ENCODE results near the gene PHOSPHO1. TPM values are rescaled to one million over a fixed set of nuclear protein-coding genes. Genes with fewer than 3 reads are reported as not detected.

The PHOSPHO1 gene
- total RNA-seq, 1 donor from 2014 or later = not detected

DNA sequence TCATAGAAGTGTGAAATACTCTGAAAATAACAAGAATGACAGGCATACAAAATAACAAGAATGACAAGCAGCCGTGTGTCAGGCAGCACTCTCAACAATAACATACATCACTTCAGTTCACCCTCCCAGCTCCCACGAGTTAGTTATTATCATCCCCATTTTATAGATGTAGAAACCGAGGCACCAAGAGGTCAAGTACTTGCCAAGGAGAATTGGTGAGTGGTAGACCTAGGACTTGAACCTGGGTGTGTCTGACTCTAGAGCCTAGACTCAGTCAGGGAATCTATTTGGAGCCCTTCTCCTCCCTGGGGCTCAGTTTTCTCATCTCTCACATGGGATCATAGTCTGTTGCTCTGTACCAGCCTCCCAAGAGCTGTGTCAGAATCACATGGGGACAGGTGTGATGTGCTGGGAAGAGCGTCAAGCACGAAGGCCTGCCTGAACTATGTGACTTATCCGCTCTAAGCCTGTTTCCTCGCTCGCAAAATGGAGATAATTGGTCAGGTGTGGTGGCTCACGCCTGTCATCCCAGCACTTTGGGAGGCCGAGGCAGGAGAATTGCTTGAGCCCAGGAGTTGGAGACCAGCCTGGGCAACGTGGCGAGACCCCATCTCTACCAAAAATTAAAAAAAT, 19.4 kb upstream of the PHOSPHO1 start:
- TF ChIP-seq, protein P1, sequence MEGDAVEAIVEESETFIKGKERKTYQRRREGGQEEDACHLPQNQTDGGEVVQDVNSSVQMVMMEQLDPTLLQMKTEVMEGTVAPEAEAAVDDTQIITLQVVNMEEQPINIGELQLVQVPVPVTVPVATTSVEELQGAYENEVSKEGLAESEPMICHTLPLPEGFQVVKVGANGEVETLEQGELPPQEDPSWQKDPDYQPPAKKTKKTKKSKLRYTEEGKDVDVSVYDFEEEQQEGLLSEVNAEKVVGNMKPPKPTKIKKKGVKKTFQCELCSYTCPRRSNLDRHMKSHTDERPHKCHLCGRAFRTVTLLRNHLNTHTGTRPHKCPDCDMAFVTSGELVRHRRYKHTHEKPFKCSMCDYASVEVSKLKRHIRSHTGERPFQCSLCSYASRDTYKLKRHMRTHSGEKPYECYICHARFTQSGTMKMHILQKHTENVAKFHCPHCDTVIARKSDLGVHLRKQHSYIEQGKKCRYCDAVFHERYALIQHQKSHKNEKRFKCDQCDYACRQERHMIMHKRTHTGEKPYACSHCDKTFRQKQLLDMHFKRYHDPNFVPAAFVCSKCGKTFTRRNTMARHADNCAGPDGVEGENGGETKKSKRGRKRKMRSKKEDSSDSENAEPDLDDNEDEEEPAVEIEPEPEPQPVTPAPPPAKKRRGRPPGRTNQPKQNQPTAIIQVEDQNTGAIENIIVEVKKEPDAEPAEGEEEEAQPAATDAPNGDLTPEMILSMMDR (conservative IDR thresholded peaks at IDR 0.05) = no peak
- DNase-seq (ENCODE audit: low read depth, low spot score) = no peak
- H3K27ac Mint-ChIP-seq (ENCODE audit: unreplicated experiment) = no peak overlapping the region
- no peak overlapping the region for H3K4me3 Mint-ChIP-seq
- H3K36me3 Mint-ChIP-seq (ENCODE audit: low read depth) = no peaks in the 10 kb centered on the region
- H3K9me3 Mint-ChIP-seq = no peaks in the 10 kb centered on the region
- H3K27me3 Mint-ChIP-seq (ENCODE audit: low read depth) = peaks cover 3% of the 10 kb centered on the region
- H3K4me1 Mint-ChIP-seq = no peaks in the 10 kb centered on the region

DNA sequence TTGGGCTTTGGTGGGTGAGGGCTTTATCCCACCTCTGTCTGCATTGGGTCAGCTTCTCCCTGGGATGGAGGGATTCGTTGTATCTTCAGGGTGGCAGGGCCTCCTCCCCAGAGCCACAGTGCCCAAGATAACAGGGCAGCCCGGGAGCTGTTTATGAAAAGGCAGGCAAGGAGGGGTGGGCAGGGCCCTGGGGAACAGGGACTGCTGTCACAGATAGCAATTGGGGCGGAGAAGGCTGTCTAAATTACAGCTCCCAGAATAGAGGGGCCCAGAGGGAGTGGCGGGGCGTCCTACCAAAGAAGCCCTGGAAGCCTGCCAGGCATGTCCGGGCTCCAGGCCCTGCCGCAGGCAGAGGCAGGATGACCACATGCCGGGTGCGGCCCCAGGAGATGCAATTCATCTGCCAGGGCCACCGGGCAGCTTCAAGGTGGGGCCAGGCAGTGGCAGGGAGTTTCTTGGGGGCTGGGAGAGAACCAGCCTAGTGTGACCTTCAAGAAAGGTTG, 18.8 kb upstream of the PHOSPHO1 start:
- no peaks in the 10 kb centered on the region for H3K9me3 Mint-ChIP-seq
- no peak overlapping the region for H3K4me3 Mint-ChIP-seq
- peaks cover 3% of the 10 kb centered on the region for H3K27me3 Mint-ChIP-seq (ENCODE audit: low read depth)
- H3K27ac Mint-ChIP-seq (ENCODE audit: unreplicated experiment) = no peak overlapping the region
- no peaks in the 10 kb centered on the region for H3K4me1 Mint-ChIP-seq
- no peak for DNase-seq (ENCODE audit: low read depth, low spot score)
- TF ChIP-seq, protein P1 (conservative IDR thresholded peaks at IDR 0.05) = no peak
- no peaks in the 10 kb centered on the region for H3K36me3 Mint-ChIP-seq (ENCODE audit: low read depth)

DNA sequence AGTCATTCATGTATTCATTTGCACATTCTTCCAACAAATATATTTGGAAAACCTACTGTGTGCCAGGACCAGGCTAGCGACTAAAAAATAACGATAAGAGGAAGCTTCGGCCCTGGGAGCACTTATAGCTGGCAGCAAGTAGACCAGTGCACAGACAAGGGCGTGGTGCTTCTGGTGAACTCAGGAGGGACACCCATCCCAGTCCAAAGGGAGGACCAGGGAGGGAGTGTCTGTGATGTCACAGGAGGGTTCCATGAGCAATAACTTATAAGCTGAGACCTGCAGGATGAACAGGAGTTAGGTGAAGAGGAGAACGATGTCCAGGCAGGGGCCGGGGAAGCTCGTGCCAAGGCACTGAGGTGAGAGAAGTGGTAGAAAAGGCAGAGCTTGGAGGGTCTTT, 17.4 kb upstream of the PHOSPHO1 start:
- H3K27ac Mint-ChIP-seq (ENCODE audit: unreplicated experiment) = no peak overlapping the region

DNA sequence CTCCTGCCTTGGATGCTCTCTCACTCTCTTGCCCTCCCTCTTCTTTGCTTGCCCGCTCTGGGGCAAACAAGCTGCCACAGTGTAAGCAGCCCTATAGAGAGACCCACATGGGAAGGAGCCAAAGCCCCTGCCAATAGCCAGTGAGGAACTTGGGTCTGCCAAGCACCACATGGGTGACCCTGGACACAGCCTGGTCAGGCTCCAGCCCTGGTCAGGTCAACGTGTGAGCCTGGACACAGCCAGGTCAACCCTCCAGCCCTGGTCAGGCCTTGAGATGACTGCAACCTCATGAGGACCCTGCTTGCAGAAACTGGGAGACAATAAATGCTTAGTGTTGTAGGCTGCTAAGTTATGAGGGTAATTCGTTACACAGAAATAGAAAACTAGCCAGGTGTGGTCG, 14.3 kb upstream of the PHOSPHO1 start:
- no peaks in the 10 kb centered on the region for H3K36me3 Mint-ChIP-seq (ENCODE audit: low read depth)
- DNase-seq (ENCODE audit: low read depth, low spot score) = no peak
- no peaks in the 10 kb centered on the region for H3K4me1 Mint-ChIP-seq
- TF ChIP-seq, protein P1 (conservative IDR thresholded peaks at IDR 0.05) = no peak
- H3K27me3 Mint-ChIP-seq (ENCODE audit: low read depth) = peaks cover 3% of the 10 kb centered on the region
- H3K4me3 Mint-ChIP-seq = no peak overlapping the region
- no peak overlapping the region for H3K27ac Mint-ChIP-seq (ENCODE audit: unreplicated experiment)
- no peaks in the 10 kb centered on the region for H3K9me3 Mint-ChIP-seq

More for the DNA sequence above, 17.4 kb upstream of the PHOSPHO1 start:
- Mint-ChIP-seq H3K4me1 (no peaks in the 10 kb centered on the region), H3K9me3 (no peaks in the 10 kb centered on the region), H3K27me3 (ENCODE audit: low read depth) (peaks cover 3% of the 10 kb centered on the region), H3K4me3 (no peak overlapping the region), H3K36me3 (ENCODE audit: low read depth) (no peaks in the 10 kb centered on the region)
- TF ChIP-seq, protein P1 (conservative IDR thresholded peaks at IDR 0.05) = no peak
- no peak for DNase-seq (ENCODE audit: low read depth, low spot score)

DNA sequence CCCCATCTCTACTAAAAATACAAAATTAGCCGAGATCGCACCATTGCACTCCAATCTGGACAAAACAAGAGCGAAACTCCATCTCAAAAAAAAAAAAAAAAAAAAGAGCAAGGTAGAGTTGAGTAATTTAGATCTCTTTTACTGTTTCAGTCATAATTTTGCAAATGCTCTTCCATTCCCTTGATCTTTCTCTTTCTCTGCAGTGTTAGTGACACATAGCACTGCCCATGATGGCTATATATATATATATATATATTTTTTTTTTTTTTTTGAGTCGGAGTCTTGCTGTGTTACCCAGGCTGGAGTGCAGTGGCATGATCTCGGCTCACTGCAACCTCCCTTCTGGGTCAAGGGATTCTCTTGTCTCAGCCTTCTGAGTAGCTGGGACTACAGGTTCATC, 12.2 kb upstream of the PHOSPHO1 start:
- Mint-ChIP-seq H3K4me1 (no peaks in the 10 kb centered on the region), H3K36me3 (ENCODE audit: low read depth) (no peaks in the 10 kb centered on the region), H3K27ac (ENCODE audit: unreplicated experiment) (no peak overlapping the region), H3K4me3 (no peak overlapping the region), H3K27me3 (ENCODE audit: low read depth) (peaks cover 7% of the 10 kb centered on the region), H3K9me3 (no peaks in the 10 kb centered on the region)
- DNase-seq (ENCODE audit: low read depth, low spot score) = no peak
- TF ChIP-seq, protein P1 (conservative IDR thresholded peaks at IDR 0.05) = no peak

Data from neural crest cell (in vitro differentiated cells).